A549 (cell line): ENCODE data around the gene DYNC2I2.
"Not testable (repeated sequence)": the region's sequence is repeated elsewhere in the genome, so short reads cannot be mapped to it uniquely, and the experiment has no call there.

ENCODE experiments used
- BHLHE40 ChIP-seq: IDR thresholded peaks from 2 replicates; pipeline ENCODE4 v1.6.1; 2012; ENCODE audit warnings: low read depth, low read length, inconsistent platforms
- HDAC2 ChIP-seq: fragments of 200-600 bp; sonication (generic); IDR thresholded peaks from 2 replicates; pipeline ENCODE4 v1.6.1; 2016
- MAX ChIP-seq: IDR thresholded peaks from 2 replicates; pipeline ENCODE4 v1.6.1; 2012
- NPAS2 ChIP-seq: fragments of 250-450 bp; sonication (Bioruptor Pico); IDR thresholded peaks from 2 replicates; pipeline ENCODE4 v1.8.0; 2022; ENCODE audit warnings: mild to moderate bottlenecking, moderate library complexity, borderline replicate concordance
- PHF8 ChIP-seq: fragments of 200-600 bp; sonication (generic); IDR thresholded peaks from 2 replicates; pipeline ENCODE4 v1.6.1; 2016; ENCODE audit warnings: low read depth, mild to moderate bottlenecking, antibody characterized with exemption, moderate library complexity, borderline replicate concordance
- USF2 ChIP-seq: fragments of 450-650 bp; IDR thresholded peaks from 2 replicates; pipeline ENCODE4 v1.6.1; 2014; ENCODE audit warnings: antibody characterized with exemption
- TF ChIP-seq, protein P1 (sequence below): fragments of >200 bp; sonication (Bioruptor Twin); formaldehyde crosslinking; IDR thresholded peaks from 3 replicates; pipeline ENCODE4 v1.5.1; 2016

DNA sequence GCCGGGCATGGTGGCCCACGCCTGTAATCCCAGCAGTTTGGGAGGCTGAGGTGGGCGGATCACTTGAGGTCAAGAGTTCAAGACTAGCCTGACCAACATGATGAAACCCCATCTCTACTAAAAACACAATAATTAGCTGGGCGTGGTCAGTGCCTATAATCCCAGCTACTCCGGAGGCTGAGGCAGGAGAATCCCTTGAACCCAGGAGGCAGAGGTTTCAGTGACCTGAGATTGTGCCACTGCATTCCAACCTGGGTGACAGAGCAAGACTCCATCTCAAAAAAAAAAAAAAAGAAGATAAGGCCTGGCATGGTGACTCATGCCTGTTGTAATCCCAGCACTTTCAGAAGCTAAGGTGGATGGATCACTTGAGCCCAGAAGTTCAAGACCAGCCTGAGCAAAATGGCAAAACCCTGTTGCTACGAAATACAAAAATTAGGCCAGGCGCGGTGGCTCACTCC, 9.9 kb upstream of the DYNC2I2 start:
- TF ChIP-seq, protein P1, sequence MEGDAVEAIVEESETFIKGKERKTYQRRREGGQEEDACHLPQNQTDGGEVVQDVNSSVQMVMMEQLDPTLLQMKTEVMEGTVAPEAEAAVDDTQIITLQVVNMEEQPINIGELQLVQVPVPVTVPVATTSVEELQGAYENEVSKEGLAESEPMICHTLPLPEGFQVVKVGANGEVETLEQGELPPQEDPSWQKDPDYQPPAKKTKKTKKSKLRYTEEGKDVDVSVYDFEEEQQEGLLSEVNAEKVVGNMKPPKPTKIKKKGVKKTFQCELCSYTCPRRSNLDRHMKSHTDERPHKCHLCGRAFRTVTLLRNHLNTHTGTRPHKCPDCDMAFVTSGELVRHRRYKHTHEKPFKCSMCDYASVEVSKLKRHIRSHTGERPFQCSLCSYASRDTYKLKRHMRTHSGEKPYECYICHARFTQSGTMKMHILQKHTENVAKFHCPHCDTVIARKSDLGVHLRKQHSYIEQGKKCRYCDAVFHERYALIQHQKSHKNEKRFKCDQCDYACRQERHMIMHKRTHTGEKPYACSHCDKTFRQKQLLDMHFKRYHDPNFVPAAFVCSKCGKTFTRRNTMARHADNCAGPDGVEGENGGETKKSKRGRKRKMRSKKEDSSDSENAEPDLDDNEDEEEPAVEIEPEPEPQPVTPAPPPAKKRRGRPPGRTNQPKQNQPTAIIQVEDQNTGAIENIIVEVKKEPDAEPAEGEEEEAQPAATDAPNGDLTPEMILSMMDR, result not testable (repeated sequence)
- not testable (repeated sequence) for TF ChIP-seq PHF8, BHLHE40, MAX, USF2, NPAS2, HDAC2
